Stimulated activated CD8-positive, alpha-beta memory T cell treated with anti-CD3 and anti-CD28 coated beads, Interleukin-7, amount 100 ng/mL, for 48 hours (primary cell): ENCODE results near the gene POLR3GL.

ENCODE experiments used
- DNase-seq, 2 donors: peaks; one replicate each; pipeline ENCODE4 v3.0.0-alpha.2; 2020; ENCODE audit warnings: low read depth in 1 of 2; ENCODE audit errors: extremely low read depth in 1 of 2

Gene POLR3GL

DNA sequence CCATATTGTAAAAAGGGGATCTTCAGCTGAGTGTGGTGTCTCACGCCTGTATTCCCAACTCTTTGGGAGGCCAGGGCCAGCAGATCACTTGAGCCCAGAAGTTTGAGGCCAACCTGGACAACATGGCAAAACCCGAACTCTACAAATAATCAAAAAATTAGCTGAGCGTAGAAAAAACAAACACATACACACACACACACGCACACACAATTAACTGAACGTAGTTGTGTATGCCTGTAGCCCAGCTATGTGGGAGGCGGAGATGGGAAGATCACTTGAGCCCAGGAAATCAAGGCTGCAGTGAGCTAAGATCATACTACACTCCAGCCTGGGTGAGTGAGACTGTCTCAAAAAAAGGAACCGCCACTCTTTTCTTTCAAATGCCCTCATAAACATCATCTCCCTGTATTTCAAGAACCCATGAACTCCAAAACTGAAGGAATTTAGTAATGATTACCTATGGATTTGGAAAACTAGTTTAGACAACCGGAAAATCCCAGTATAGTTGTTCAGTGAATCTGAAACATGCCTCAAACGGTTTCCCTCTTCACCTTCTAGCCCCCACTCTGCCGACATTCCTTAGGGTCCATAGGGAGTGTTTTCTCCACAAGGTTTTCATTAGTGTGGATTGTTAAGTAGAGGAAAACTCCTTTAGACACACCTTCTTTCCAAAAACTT lies 27.4 kb downstream of the POLR3GL start:
- no peak for DNase-seq

DNA sequence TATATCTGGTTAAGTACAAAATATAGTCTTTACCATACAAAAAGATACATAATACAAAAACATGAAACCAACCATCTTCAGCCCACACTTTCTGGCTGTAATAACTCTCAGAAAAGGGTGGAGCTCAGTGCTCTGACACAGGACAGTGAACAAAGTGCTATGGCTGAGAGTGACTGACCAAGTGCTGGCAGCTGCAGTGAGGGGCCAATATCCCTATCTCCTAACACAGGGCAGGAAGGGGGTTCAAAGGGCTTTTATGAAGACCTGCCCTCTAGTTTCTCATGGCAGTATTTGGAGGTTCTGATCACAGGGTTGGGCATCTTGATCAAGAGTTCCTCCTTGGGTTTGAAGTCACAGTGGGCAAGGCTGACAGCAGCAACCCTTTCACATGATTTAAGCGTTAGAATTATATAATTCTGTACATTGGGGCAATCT lies 28.0 kb downstream of the POLR3GL start:
- no peak for DNase-seq

DNA sequence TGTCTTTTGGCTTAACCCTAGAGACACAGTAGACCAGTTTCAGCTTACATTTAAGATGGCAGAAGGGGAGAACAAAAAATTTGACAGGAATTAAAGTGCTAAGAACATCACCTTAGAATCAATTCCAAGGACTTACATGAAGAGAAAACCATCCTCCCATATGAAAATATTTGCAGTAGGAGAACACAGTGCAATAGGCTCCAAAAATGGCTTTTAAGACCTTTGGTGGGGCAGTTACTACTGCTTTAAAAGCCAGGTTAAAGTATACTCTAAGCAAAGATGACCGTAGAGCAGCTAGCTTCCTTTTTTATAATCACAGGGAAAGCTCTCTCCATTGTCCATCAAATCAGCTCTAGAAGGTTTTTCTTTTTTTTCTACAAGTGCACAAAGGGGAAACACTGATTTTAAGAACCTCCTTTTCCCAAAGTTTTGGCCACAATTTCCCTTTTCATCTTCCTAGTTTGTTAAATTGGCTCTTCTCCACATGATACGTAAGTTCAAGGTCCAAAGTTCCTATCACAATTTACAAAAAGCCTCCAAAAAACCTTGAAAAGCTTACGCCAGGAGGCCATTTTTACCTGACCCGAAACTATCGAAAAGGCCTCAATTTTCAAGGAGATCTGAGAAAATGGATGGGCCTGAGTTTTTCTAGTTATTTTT lies 28.6 kb downstream of the POLR3GL start:
- DNase-seq: no peak

DNA sequence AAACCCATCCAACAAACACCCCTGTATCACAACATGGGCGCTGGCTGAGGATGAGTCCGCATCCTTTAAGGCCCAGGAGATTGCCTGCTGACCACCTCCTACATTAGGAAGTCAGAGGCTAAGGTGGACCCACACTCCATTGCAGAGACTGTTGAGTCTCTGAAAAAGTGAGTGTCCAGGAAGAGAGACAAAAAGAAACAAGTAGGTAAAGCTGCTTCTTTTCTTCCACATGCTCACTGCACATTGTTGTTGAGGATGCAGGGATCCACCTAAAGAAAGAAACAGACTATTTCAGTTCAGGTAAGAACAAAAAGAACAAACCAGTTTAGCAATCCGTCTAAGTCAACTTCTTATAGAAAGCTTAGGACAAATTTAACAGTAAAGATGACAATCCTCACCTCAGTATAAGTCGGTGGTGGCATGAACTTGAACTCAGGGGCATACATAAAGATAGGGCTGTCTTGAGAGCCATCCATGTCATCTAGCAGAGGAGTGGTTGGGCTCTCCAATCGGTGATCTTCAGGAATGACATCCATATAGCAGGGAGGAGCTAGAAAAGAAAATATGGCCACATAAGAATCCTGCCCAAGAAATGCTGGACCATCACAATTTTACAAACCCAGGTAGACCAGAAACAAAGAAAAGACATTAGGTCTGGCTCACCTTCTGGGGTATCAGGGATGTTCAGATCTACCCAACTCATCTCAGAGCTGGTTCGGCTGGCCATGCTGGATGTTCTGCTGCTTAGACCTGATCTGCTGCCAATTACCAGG lies 29.3 kb downstream of the POLR3GL start:
- no peak for DNase-seq

- peak in 1 of 2 donors; percentile 45 for DNase-seq
Measured at GRCh38 chr1:145994391-145995120, 30.1 kb downstream of the POLR3GL start.

GRCh38 chr1:145995148-145995881 lies 30.8 kb downstream of the POLR3GL start:
- DNase-seq: no peak

DNA sequence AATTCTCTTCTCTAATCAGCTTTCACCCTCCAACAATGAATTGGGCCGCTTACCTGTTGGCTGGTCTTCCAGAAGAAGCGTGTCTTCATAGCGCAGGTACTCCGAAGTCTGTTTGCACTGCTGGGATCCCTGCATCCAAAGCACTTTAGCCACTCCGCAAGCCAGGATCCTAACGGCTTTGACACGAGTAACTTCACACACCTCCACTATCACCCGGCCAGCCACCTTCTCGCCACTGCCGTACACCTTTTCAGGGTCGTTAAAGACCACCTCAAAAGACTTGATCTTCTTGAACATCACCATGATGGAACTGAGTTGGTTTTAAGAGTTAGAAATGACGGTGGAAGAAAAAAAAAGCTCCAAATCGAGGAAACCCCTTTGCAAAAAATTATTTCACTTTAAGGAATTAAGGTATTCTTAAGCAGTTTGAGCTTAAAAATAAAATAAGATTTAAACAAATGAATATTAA lies 31.5 kb downstream of the POLR3GL start:
- no peak for DNase-seq

- DNase-seq: peak; percentile 86 to 93
Measured at GRCh38 chr1:145996433-145997015, 32.0 kb downstream of the POLR3GL start, which contains the start of gene TXNIP. TSS of gene TXNIP (minus strand) at chr1:145996579. CDS start at chr1:145996266, 313 bp downstream.

GRCh38 chr1:145997016-145997717 lies 32.7 kb downstream of the POLR3GL start:
- DNase-seq: no peak

- DNase-seq: no peak
Measured at GRCh38 chr1:145997718-145998023, 33.2 kb downstream of the POLR3GL start.

GRCh38 chr1:145999321-146000024 lies 35.0 kb downstream of the POLR3GL start:
- no peak for DNase-seq

GRCh38 chr1:146001709-146002108 lies 37.2 kb downstream of the POLR3GL start:
- no peak for DNase-seq

DNA sequence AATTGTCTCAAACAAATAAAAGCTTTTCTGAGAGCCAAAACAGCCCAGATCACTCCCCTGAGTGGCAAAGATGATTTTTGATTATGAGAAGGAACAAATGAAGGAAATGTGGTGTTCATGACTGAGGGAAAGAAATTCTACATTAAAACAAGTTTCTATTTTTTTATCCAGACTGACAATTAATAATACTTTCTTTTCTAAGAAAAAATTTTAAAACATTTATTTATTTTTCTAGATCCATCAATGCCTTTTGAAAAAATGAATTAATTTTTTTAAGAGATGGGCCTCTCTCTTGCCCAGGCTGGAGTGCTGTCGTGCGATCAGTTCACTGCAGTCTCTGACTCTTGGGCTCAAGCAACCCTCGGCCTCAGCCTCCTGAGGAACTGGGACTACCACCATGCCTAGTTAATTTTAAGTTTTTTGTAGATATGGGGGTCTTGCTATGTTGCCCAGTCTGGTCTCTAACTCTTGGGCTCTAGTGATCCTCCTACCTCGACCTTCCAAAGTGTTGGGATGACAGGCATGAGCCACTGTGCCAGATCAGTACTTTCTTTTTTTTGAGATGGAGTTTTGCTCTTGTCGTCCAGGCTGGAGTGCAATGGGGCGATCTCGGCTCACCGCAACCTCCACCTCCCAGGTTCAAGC lies 43.1 kb downstream of the POLR3GL start:
- DNase-seq: no peak

GRCh38 chr1:146010126-146010738 lies 45.7 kb downstream of the POLR3GL start:
- DNase-seq: no peak

DNA sequence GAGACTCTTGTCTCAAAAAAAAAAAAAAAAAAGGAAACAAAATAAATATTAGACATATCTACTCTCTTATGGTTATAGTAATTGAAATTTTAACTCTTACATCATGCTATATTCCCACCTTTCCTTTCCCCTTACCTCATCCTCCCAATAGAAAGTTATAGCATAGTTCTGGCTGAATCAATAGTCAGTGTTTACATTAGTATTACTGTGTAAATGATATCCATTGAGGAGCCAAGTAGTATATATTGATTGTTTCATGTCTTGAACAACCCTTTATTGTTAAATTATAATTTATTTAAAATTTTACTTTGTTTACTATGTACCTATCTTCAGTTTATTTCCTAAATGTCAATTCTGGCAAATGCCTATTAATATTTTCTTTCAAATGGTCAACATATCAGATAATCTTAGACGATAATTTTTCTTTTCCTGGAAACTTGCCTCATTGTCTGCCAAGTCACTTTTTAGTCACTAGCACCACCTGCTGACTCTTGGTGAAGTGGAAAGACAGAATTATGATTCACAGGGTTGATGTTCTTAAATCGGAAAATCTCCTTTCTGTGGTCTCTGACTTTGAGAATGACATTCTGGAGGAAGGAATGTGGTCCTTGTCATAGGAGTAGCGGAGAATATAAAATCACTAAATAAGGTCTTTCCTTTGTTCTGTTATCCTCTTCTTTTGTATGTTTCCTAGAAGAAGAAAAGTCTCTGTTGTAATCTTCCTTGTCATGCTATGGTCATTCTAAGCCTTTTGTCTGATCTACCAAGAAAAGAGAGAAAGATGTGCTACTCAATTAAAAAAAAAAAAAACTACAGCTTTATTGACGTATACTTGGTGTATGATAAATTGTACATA lies 48.4 kb downstream of the POLR3GL start:
- no peak for DNase-seq

GRCh38 chr1:146013559-146013922 lies 49.1 kb downstream of the POLR3GL start:
- DNase-seq: no peak

- DNase-seq: no peak
Measured at GRCh38 chr1:146016891-146017290, 52.4 kb downstream of the POLR3GL start.
